ENCODE measurements around the gene PRKAA2.

Gene PRKAA2

DNA sequence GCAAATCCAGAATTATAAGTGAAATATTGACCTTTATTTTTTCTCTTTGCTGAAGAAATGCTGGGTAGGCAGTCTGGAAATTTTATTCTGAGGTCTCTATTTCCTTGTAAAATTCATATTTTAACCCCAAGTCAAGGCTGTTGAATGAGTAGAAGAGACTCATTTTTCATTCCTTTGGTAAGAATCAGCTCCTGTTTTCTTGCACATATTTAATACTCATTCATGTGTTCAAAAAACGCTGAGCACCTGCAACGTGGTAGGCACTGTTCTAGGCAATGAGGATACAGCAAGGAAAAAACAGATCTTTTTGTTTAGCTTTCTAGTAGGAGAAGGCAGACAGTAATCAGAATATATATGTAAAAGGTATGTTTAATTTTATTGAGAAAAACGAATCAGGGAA, 1.5 kb downstream of the PRKAA2 start:
- TF ChIP-seq POLR2AphosphoS5 (IDR thresholded peaks at IDR 0.05; ENCODE audit: low read depth, low read length) (no peak), SIN3A (IDR thresholded peaks at IDR 0.05; ENCODE audit: borderline replicate concordance, insufficient read depth, low read length) (no peak), FOXP2 (optimal IDR thresholded peaks at IDR 0.05; ENCODE audit: borderline replicate concordance, extremely low read depth, extremely low read length, insufficient read depth) (no peak), TAF1 (IDR thresholded peaks at IDR 0.05; ENCODE audit: borderline replicate concordance, insufficient read depth, low read length) (no peak)
- TF ChIP-seq, protein P1, sequence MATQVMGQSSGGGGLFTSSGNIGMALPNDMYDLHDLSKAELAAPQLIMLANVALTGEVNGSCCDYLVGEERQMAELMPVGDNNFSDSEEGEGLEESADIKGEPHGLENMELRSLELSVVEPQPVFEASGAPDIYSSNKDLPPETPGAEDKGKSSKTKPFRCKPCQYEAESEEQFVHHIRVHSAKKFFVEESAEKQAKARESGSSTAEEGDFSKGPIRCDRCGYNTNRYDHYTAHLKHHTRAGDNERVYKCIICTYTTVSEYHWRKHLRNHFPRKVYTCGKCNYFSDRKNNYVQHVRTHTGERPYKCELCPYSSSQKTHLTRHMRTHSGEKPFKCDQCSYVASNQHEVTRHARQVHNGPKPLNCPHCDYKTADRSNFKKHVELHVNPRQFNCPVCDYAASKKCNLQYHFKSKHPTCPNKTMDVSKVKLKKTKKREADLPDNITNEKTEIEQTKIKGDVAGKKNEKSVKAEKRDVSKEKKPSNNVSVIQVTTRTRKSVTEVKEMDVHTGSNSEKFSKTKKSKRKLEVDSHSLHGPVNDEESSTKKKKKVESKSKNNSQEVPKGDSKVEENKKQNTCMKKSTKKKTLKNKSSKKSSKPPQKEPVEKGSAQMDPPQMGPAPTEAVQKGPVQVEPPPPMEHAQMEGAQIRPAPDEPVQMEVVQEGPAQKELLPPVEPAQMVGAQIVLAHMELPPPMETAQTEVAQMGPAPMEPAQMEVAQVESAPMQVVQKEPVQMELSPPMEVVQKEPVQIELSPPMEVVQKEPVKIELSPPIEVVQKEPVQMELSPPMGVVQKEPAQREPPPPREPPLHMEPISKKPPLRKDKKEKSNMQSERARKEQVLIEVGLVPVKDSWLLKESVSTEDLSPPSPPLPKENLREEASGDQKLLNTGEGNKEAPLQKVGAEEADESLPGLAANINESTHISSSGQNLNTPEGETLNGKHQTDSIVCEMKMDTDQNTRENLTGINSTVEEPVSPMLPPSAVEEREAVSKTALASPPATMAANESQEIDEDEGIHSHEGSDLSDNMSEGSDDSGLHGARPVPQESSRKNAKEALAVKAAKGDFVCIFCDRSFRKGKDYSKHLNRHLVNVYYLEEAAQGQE (IDR thresholded peaks at IDR 0.05; ENCODE audit: insufficient read depth in 1 of 2, low read depth in 2 of 2, low read length in 2 of 2) = no peak

DNA sequence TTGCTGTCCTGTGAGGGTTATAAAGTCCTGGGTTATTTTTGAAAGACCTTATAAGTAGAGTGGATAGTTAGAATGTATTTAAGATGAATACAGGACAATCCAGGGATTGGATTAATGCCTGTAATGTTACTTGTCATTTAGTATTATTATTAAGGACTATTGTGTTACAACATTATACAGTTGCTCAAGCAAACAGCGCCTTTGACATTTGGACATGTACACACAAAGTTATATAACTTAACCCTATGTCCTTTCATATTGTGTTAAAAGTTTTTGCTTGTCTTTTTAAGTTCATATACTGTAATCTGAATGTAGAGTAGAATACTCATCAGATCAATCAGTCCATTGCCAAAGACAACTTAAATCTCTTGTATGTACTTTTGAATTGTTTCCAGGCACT, 2.0 kb downstream of the PRKAA2 start:
- TF ChIP-seq, protein P1 (IDR thresholded peaks at IDR 0.05; ENCODE audit: insufficient read depth in 1 of 2, low read depth in 2 of 2, low read length in 2 of 2) = no peak
- no peak for TF ChIP-seq TAF1 (IDR thresholded peaks at IDR 0.05; ENCODE audit: borderline replicate concordance, insufficient read depth, low read length)
- TF ChIP-seq POLR2AphosphoS5 (IDR thresholded peaks at IDR 0.05; ENCODE audit: low read depth, low read length) = no peak
- TF ChIP-seq SIN3A (IDR thresholded peaks at IDR 0.05; ENCODE audit: borderline replicate concordance, insufficient read depth, low read length) = no peak
- TF ChIP-seq FOXP2 (optimal IDR thresholded peaks at IDR 0.05; ENCODE audit: borderline replicate concordance, extremely low read depth, extremely low read length, insufficient read depth) = no peak

DNA sequence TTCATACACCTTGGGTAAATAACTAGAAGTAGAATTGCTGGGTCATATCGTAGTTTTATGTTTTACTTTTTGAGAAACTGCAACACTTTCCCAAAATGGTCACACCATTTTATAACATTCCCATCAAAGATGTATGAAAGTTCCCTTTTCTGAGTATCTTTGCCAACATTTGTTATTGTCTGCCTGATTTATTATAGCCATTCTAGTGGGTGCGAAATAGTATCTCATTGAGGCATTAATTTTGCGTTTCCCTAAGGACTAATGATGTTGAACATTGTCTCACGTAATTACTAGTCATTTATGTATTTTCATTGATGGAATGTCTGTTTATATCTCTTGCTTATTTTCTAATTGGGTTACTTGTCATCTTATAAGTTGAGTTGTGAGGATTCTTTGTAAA, 3.4 kb downstream of the PRKAA2 start:
- TF ChIP-seq FOXP2 (optimal IDR thresholded peaks at IDR 0.05; ENCODE audit: borderline replicate concordance, extremely low read depth, extremely low read length, insufficient read depth) (no peak), POLR2AphosphoS5 (IDR thresholded peaks at IDR 0.05; ENCODE audit: low read depth, low read length) (no peak), TAF1 (IDR thresholded peaks at IDR 0.05; ENCODE audit: borderline replicate concordance, insufficient read depth, low read length) (no peak), SIN3A (IDR thresholded peaks at IDR 0.05; ENCODE audit: borderline replicate concordance, insufficient read depth, low read length) (no peak)
- TF ChIP-seq, protein P1 (IDR thresholded peaks at IDR 0.05; ENCODE audit: insufficient read depth in 1 of 2, low read depth in 2 of 2, low read length in 2 of 2) = no peak

DNA sequence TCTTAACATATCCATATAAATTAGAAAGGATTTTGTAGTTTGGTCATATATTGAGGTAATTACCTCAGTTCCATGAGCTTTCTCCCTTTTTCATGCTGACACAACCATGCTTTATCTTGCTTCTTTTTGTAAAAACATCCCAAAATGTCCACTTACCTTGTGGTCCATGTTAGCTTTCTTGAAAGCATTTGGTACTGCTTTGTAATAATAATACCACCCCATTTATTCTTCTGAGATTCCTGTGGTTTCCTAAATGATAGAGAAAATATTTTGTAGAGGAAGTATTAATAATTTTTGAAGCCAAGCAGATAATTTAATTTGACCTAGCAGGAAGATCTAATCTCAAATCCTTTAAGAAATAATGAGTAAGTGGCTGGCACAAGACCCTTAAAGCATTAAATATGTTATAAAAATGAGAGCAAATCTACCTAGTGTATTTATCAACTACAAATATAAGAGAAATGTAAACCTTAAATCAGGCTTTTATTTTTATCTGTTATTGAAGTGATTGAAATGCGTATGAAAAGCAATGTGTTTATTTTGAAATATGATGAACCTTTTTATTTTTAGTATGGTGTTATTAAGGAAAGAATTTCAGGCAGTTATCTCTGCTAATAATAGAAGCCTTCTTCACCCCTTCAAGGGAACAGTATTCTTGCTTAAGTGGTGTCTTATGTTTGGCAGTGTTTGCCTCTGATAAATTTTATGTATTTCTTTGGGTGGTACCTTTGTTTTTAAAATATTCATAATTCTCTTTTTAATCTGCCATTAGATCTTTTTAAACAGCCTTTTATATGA, 9.2 kb downstream of the PRKAA2 start:
- TF ChIP-seq POLR2AphosphoS5 (IDR thresholded peaks at IDR 0.05; ENCODE audit: low read depth, low read length) (no peak), TAF1 (IDR thresholded peaks at IDR 0.05; ENCODE audit: borderline replicate concordance, insufficient read depth, low read length) (no peak), FOXP2 (optimal IDR thresholded peaks at IDR 0.05; ENCODE audit: borderline replicate concordance, extremely low read depth, extremely low read length, insufficient read depth) (no peak), SIN3A (IDR thresholded peaks at IDR 0.05; ENCODE audit: borderline replicate concordance, insufficient read depth, low read length) (no peak)
- TF ChIP-seq, protein P1 (IDR thresholded peaks at IDR 0.05; ENCODE audit: insufficient read depth in 1 of 2, low read depth in 2 of 2, low read length in 2 of 2) = no peak

Data from PFSK-1 (cell line).